ENCODE data around the gene CASD1.

The CASD1 gene

DNA sequence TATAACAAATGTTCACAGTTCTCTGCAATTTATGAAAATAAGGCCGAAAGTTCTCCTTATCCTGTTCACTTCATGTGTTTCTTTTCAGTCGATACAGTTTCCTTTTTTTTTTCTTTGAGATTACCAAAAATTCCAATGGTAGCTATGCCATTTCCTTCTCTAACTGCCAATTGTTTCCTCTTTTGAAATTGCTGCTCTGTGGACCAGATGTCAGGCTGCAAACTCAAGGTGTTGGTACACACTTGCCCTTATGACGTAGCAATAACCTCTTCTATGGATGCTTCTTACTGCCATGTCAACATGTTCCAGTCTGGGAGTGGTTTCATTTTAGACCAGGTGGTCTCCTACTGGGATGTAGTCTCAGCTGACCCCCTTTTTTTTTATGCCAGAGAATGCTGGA lies 52.9 kb downstream of the CASD1 start:
- Histone ChIP-seq H3K9me3 (replicated peaks; ENCODE audit: low read length) (no peaks in the 10 kb centered on the region), H3K27me3 (ENCODE audit: control insufficient read depth, insufficient read depth, low read length) (no peaks in the 10 kb centered on the region), H3K4me3 (ENCODE audit: low read length) (no peak overlapping the region), H3K4me2 (ENCODE audit: low read length) (no peak overlapping the region), H3K36me3 (ENCODE audit: insufficient read depth, low read length) (no peaks in the 10 kb centered on the region), H3K4me1 (ENCODE audit: control insufficient read depth, insufficient read depth, low read length) (no peaks in the 10 kb centered on the region), H3K9ac (ENCODE audit: low read depth, low read length) (no peak overlapping the region)

- H3K4me1 ChIP-seq (ENCODE audit: control insufficient read depth, insufficient read depth, low read length): no peaks in the 10 kb centered on the region
- H3K9ac ChIP-seq (ENCODE audit: low read depth, low read length): no peak overlapping the region
- H3K4me2 ChIP-seq (ENCODE audit: low read length): no peak overlapping the region
- H3K9me3 ChIP-seq (replicated peaks; ENCODE audit: low read length): no peaks in the 10 kb centered on the region
- no peaks in the 10 kb centered on the region for H3K27me3 ChIP-seq (ENCODE audit: control insufficient read depth, insufficient read depth, low read length)
- no peaks in the 10 kb centered on the region for H3K36me3 ChIP-seq (ENCODE audit: insufficient read depth, low read length)
- H3K4me3 ChIP-seq (ENCODE audit: low read length): no peak overlapping the region
These were observed 55.8 kb downstream of the CASD1 start for GRCh38 chr7:94565247-94565894.

- no peak overlapping the region for H3K9ac ChIP-seq (ENCODE audit: low read depth, low read length)
- no peaks in the 10 kb centered on the region for H3K27me3 ChIP-seq (ENCODE audit: control insufficient read depth, insufficient read depth, low read length)
- H3K4me1 ChIP-seq (ENCODE audit: control insufficient read depth, insufficient read depth, low read length): no peaks in the 10 kb centered on the region
- H3K9me3 ChIP-seq (replicated peaks; ENCODE audit: low read length): no peaks in the 10 kb centered on the region
- no peaks in the 10 kb centered on the region for H3K36me3 ChIP-seq (ENCODE audit: insufficient read depth, low read length)
- H3K4me3 ChIP-seq (ENCODE audit: low read length): no peak overlapping the region
- H3K4me2 ChIP-seq (ENCODE audit: low read length): no peak overlapping the region
These were observed 57.8 kb downstream of the CASD1 start for GRCh38 chr7:94567396-94567795.

- no peaks in the 10 kb centered on the region for H3K27me3 ChIP-seq (ENCODE audit: control insufficient read depth, insufficient read depth, low read length)
- H3K4me2 ChIP-seq (ENCODE audit: low read length): no peak overlapping the region
- no peak overlapping the region for H3K9ac ChIP-seq (ENCODE audit: low read depth, low read length)
- H3K9me3 ChIP-seq (replicated peaks; ENCODE audit: low read length): no peaks in the 10 kb centered on the region
- no peaks in the 10 kb centered on the region for H3K36me3 ChIP-seq (ENCODE audit: insufficient read depth, low read length)
- H3K4me3 ChIP-seq (ENCODE audit: low read length): no peak overlapping the region
- H3K4me1 ChIP-seq (ENCODE audit: control insufficient read depth, insufficient read depth, low read length): no peaks in the 10 kb centered on the region
These were observed 62.2 kb downstream of the CASD1 start for GRCh38 chr7:94571816-94572215.

DNA sequence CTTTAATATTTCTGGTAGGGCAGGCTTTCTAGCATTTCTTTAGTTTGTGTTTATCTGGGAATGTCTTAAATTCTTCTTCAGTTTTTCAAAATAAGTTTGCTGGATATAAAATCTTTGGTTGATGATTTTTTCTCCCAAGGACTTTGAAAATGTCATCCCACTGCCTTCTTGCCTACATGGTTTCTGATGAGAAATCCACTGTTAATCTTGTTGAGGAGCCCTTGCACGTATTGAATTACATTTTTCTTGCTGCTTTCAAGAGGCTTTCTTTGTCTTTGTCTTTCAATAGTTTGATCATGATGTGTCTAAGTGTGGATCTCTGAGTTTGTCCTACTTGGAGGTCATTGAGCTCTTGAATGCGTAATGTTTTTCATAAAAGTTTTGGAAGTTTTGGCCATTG lies 66.0 kb downstream of the CASD1 start:
- Histone ChIP-seq H3K4me3 (ENCODE audit: low read length) (no peak overlapping the region), H3K9ac (ENCODE audit: low read depth, low read length) (no peak overlapping the region), H3K9me3 (replicated peaks; ENCODE audit: low read length) (no peaks in the 10 kb centered on the region), H3K27me3 (ENCODE audit: control insufficient read depth, insufficient read depth, low read length) (no peaks in the 10 kb centered on the region), H3K4me1 (ENCODE audit: control insufficient read depth, insufficient read depth, low read length) (peaks cover 8% of the 10 kb centered on the region), H3K36me3 (ENCODE audit: insufficient read depth, low read length) (no peaks in the 10 kb centered on the region), H3K4me2 (ENCODE audit: low read length) (no peak overlapping the region)

DNA sequence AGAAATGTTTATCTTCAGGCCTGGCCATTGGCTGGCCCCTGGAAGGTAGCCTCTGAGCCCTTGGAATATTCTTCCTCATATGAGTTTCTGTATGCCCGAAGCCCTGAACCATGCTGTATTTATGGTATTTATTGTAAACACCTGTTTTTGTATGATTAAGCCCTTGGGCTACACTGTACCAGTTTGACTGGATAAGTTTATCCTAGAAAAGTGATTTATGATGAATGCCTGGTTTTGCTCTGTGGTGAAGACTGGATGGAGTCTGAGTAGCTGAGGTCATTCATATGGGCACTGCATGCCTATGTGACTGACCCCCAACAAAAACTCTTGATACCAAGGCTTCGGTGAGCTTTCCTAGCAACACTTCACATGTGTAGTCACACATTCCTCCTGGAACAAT lies 66.7 kb downstream of the CASD1 start:
- no peak overlapping the region for H3K9ac ChIP-seq (ENCODE audit: low read depth, low read length)
- no peak overlapping the region for H3K4me3 ChIP-seq (ENCODE audit: low read length)
- no peaks in the 10 kb centered on the region for H3K36me3 ChIP-seq (ENCODE audit: insufficient read depth, low read length)
- H3K4me2 ChIP-seq (ENCODE audit: low read length): no peak overlapping the region
- no peaks in the 10 kb centered on the region for H3K27me3 ChIP-seq (ENCODE audit: control insufficient read depth, insufficient read depth, low read length)
- H3K4me1 ChIP-seq (ENCODE audit: control insufficient read depth, insufficient read depth, low read length): peaks cover 14% of the 10 kb centered on the region
- no peaks in the 10 kb centered on the region for H3K9me3 ChIP-seq (replicated peaks; ENCODE audit: low read length)

DNA sequence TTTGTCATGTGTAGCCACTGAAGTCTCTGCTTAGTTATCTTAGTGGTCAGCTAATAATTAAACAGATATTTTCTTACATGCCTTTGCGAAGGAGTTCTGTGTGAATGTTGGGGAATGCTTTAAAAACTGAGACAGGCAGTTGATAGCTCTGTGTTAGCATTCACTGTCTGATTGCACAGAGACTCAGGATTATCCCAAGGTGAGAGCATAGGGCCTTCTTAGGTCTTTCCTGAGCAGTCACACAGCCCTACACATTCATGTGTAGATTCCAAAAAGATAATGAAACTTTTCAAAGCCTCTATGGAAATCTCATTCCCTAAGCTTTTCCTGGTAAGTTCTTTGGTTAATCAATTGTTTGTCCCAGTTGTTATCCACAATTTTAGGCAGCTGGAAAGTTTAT lies 67.7 kb downstream of the CASD1 start:
- Histone ChIP-seq H3K9ac (ENCODE audit: low read depth, low read length) (no peak overlapping the region), H3K36me3 (ENCODE audit: insufficient read depth, low read length) (no peaks in the 10 kb centered on the region), H3K4me1 (ENCODE audit: control insufficient read depth, insufficient read depth, low read length) (peaks cover 14% of the 10 kb centered on the region), H3K9me3 (replicated peaks; ENCODE audit: low read length) (no peaks in the 10 kb centered on the region), H3K4me3 (ENCODE audit: low read length) (no peak overlapping the region), H3K27me3 (ENCODE audit: control insufficient read depth, insufficient read depth, low read length) (no peaks in the 10 kb centered on the region), H3K4me2 (ENCODE audit: low read length) (no peak overlapping the region)

GRCh38 chr7:94578614-94579013 lies 69.0 kb downstream of the CASD1 start:
- Histone ChIP-seq H3K9me3 (replicated peaks; ENCODE audit: low read length) (no peaks in the 10 kb centered on the region), H3K4me1 (ENCODE audit: control insufficient read depth, insufficient read depth, low read length) (peaks cover 14% of the 10 kb centered on the region), H3K4me2 (ENCODE audit: low read length) (no peak overlapping the region), H3K4me3 (ENCODE audit: low read length) (no peak overlapping the region), H3K27me3 (ENCODE audit: control insufficient read depth, insufficient read depth, low read length) (no peaks in the 10 kb centered on the region), H3K9ac (ENCODE audit: low read depth, low read length) (no peak overlapping the region), H3K36me3 (ENCODE audit: insufficient read depth, low read length) (no peaks in the 10 kb centered on the region)

GRCh38 chr7:94579470-94579869 lies 69.9 kb downstream of the CASD1 start:
- H3K36me3 ChIP-seq (ENCODE audit: insufficient read depth, low read length): no peaks in the 10 kb centered on the region
- no peaks in the 10 kb centered on the region for H3K27me3 ChIP-seq (ENCODE audit: control insufficient read depth, insufficient read depth, low read length)
- no peaks in the 10 kb centered on the region for H3K9me3 ChIP-seq (replicated peaks; ENCODE audit: low read length)
- H3K9ac ChIP-seq (ENCODE audit: low read depth, low read length): no peak overlapping the region
- peaks cover 14% of the 10 kb centered on the region for H3K4me1 ChIP-seq (ENCODE audit: control insufficient read depth, insufficient read depth, low read length)
- H3K4me3 ChIP-seq (ENCODE audit: low read length): no peak overlapping the region
- H3K4me2 ChIP-seq (ENCODE audit: low read length): no peak overlapping the region

DNA sequence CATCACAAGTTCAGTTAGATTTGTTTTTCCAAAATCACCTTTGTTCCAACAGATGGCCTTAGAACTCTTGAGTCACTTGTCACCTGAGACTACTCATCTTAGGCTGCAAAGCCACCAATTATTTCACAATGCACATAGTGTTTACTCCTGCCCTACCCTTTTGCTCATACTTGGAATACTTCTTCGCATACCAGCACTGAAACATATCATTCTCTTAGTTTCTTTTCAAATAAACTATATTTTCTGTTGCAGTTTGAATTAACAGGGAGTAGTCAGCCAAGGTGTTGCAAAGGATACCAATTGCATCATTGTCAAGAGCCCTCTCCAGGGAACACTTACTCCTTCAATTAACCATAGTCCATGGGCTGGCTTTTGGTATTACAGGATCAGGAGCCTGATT lies 71.0 kb downstream of the CASD1 start:
- Histone ChIP-seq H3K4me2 (ENCODE audit: low read length) (peak overlapping the region; percentile 27), H3K27me3 (ENCODE audit: control insufficient read depth, insufficient read depth, low read length) (no peaks in the 10 kb centered on the region), H3K4me1 (ENCODE audit: control insufficient read depth, insufficient read depth, low read length) (peaks cover 14% of the 10 kb centered on the region), H3K36me3 (ENCODE audit: insufficient read depth, low read length) (no peaks in the 10 kb centered on the region), H3K4me3 (ENCODE audit: low read length) (no peak overlapping the region), H3K9me3 (replicated peaks; ENCODE audit: low read length) (no peaks in the 10 kb centered on the region), H3K9ac (ENCODE audit: low read depth, low read length) (no peak overlapping the region)

GRCh38 chr7:94584113-94584512 lies 74.5 kb downstream of the CASD1 start:
- H3K9me3 ChIP-seq (replicated peaks; ENCODE audit: low read length): no peaks in the 10 kb centered on the region
- no peaks in the 10 kb centered on the region for H3K36me3 ChIP-seq (ENCODE audit: insufficient read depth, low read length)
- H3K27me3 ChIP-seq (ENCODE audit: control insufficient read depth, insufficient read depth, low read length): no peaks in the 10 kb centered on the region
- H3K4me3 ChIP-seq (ENCODE audit: low read length): no peak overlapping the region
- peaks cover 14% of the 10 kb centered on the region for H3K4me1 ChIP-seq (ENCODE audit: control insufficient read depth, insufficient read depth, low read length)
- H3K9ac ChIP-seq (ENCODE audit: low read depth, low read length): no peak overlapping the region
- H3K4me2 ChIP-seq (ENCODE audit: low read length): no peak overlapping the region

DNA sequence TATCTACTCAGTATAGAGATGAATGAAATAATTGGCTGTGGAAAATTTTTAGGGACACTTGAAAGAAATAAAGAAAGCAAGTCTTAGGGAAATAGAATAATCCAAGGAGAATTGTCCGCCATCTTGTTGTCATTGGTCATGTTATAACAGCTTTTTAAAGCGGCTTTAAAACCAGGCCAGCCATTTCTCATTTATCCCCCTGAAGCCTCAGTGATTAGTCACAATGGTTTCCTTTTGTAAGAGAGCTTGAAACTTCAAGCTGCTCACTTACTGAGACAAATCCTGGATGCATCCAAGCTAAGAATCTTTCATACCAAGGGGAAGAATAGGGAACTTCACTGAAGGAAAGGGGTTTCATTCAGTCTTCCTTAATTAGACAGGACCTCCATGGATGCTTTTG lies 78.5 kb downstream of the CASD1 start:
- Histone ChIP-seq H3K36me3 (ENCODE audit: insufficient read depth, low read length) (no peaks in the 10 kb centered on the region), H3K4me3 (ENCODE audit: low read length) (no peak overlapping the region), H3K9me3 (replicated peaks; ENCODE audit: low read length) (no peaks in the 10 kb centered on the region)

More for the DNA sequence above, 78.5 kb downstream of the CASD1 start:
- Histone ChIP-seq H3K27me3 (ENCODE audit: control insufficient read depth, insufficient read depth, low read length) (no peaks in the 10 kb centered on the region), H3K4me1 (ENCODE audit: control insufficient read depth, insufficient read depth, low read length) (no peaks in the 10 kb centered on the region), H3K9ac (ENCODE audit: low read depth, low read length) (no peak overlapping the region), H3K4me2 (ENCODE audit: low read length) (no peak overlapping the region)

Measured in skeletal muscle satellite cell (primary cell).